ENCODE measurements around the gene ODF4.
A peak's percentile ranks its signal among the peaks of the same experiment; 100 is the strongest.
"Not testable (repeated sequence)": the region's sequence is repeated elsewhere in the genome, so short reads cannot be mapped to it uniquely, and the experiment has no call there.

ODF4 gene

DNA sequence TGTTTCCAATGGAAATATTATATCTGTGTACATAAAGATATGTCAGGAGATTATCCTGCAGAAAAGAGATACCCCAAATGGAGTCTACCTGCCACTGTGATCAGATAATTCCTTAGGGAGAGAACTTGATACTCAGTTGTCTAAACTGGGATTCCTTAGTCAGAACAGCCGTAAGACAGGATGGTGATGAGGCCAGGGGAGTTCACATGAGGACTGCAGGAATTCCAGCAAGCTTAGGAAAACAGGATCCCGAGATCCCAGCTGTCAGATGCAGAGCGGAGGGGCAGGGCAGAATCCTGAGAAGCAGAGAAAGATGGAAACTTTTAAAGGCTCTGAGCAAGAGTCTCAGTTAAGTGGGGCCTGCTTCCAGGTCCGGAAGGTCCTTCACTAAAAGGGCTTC is 32.1 kb downstream of the ODF4 start:
- TF ChIP-seq, protein P1, sequence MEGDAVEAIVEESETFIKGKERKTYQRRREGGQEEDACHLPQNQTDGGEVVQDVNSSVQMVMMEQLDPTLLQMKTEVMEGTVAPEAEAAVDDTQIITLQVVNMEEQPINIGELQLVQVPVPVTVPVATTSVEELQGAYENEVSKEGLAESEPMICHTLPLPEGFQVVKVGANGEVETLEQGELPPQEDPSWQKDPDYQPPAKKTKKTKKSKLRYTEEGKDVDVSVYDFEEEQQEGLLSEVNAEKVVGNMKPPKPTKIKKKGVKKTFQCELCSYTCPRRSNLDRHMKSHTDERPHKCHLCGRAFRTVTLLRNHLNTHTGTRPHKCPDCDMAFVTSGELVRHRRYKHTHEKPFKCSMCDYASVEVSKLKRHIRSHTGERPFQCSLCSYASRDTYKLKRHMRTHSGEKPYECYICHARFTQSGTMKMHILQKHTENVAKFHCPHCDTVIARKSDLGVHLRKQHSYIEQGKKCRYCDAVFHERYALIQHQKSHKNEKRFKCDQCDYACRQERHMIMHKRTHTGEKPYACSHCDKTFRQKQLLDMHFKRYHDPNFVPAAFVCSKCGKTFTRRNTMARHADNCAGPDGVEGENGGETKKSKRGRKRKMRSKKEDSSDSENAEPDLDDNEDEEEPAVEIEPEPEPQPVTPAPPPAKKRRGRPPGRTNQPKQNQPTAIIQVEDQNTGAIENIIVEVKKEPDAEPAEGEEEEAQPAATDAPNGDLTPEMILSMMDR (IDR thresholded peaks at IDR 0.05; ENCODE audit: control extremely low read depth, extremely low read depth, low read depth, missing control alignments) = no peak
- POLR2A ChIA-PET = no interaction called here
- DNase-seq (ENCODE audit: extremely low spot score) = no peak
- CTCF ChIA-PET = interaction anchor here (2.3 kb wide), 1 partner anchor 11 kb away, joined by 6 read pairs; no protein-coding TSS in a partner anchor

DNA sequence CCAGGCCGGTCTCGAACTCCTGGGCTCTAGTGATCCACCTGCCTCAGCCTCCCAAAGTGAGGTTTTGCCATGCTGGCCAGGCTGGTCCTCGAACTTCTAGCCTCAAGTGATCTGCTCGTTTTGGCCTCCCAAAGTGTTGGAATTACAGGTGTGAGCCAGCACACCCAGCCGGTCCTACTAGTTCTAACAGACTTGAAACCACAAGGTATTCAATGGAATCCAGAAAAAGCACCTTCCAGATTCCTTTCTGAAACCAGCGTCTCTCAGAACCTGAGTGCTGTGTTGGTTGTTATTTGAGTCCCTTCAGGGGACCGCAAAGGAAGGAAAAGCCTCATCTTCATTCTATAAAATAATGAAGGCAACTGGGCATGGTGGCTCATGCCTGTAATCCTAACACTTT is 32.8 kb downstream of the ODF4 start:
- TF ChIP-seq, protein P1 (IDR thresholded peaks at IDR 0.05; ENCODE audit: control extremely low read depth, extremely low read depth, low read depth, missing control alignments) = no peak
- ChIA-PET CTCF (no interaction called here), POLR2A (no interaction called here)
- no peak for DNase-seq (ENCODE audit: extremely low spot score)

DNA sequence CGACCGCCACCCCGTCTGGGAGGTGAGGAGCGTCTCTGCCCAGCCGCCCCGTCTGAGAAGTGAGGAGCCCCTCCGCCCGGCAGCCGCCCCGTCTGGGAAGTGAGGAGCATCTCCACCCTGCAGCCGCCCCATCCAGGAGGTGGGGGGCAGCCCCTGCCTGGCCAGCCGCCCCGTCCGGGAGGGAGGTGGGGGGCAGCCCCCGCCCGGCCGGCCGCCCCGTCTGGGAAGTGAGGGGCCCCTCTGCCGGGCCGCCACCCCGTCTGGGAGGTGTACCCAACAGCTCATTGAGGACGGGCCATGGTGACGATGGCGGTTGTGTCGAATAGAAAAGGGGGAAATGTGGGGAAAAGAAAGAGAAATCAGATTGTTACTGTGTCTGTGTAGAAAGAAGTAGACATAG is 34.2 kb downstream of the ODF4 start:
- CTCF ChIA-PET; DNase-seq (ENCODE audit: extremely low spot score); POLR2A ChIA-PET: not testable (repeated sequence)

DNA sequence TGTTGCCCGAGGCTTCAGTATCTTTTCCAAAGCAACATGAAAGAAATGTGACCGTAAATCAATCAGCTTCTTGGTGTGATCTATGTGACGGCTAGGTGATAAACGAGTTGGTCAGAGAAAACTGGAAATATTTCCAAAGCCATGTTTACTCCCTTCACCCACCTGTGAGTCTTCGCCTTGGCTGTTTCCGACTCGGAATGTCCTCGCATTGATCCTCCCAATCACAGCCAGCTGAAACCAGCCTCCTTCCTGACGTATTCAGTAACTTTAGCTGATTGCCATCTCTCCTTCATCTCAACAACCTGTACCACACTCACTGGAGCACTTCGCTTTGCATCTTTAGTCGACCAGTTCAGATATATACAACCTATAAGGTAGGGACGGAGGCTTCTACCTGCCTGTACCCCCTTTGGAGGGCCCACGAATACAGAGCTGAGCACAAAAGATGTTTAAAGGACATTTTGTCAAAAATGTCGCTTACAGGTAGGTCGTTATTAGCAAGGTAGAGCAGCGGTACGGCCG is 36.2 kb downstream of the ODF4 start:
- DNase-seq (ENCODE audit: extremely low spot score) = no peak
- ChIA-PET CTCF (interaction anchor here (0.9 to 2.8 kb wide), 9 partner anchors 8 to 432 kb away, joined by 3 to 18 read pairs (median 5); no protein-coding TSS in a partner anchor), POLR2A (interaction anchor here (0.5 to 1.0 kb wide), 3 partner anchors 35 to 202 kb away, joined by 3 to 7 read pairs (median 3); no protein-coding TSS in a partner anchor)
- TF ChIP-seq, protein P1 (IDR thresholded peaks at IDR 0.05; ENCODE audit: control extremely low read depth, extremely low read depth, low read depth, missing control alignments) = no peak

DNA sequence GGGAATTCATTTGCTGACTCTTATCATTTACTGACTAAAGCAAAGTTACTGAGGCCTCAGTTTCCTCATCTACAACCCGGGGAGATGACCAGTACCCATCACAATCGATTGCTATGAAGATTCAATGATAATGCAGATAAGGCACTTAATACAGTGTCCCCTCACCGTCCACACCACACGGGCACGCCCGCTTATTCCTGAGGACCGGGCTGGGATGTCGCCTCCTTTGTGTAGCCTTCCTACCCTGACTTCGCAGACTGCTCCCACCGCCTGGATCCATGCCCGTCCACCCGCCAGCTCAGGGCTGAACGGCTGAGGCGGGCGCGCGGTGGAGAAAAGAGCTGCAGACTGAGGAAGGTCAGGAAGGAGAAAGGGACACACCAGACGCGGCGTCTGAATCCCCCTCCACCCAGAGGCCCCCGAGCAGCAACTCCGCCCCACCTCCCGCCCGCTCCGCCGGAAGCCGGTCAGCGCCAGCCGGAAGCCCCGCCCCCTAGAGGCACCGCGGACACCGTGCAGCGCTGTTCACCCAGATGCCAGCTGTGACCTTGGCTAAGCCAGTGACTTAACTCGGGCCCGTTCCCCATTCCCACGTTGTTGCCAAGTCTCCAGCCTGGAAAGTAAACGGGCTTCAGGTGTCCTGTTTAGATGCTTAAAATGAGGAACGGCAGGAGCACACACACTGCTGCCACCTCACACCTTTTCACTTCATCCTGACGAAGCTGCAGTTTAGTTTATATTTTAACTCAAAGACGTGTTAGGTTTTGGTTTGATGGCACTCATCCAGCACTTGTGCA is 36.8 kb downstream of the ODF4 start, which contains the start of gene KRABD2:
Gene KRABD2 (minus strand): TSS at position 434 of the 797 bp plus-strand sequence.
- DNase-seq (ENCODE audit: extremely low spot score) = peak; percentile 97
- CTCF ChIA-PET = interaction anchor here (0.5 to 2.8 kb wide), 16 partner anchors 14 to 431 kb away, joined by 3 to 18 read pairs (median 4); no protein-coding TSS in a partner anchor
- TF ChIP-seq, protein P1 (IDR thresholded peaks at IDR 0.05; ENCODE audit: control extremely low read depth, extremely low read depth, low read depth, missing control alignments) = peak; percentile 66
- POLR2A ChIA-PET = interaction anchor here (0.6 kb wide), 1 partner anchor 213 kb away, joined by 3 read pairs; no protein-coding TSS in a partner anchor

DNA sequence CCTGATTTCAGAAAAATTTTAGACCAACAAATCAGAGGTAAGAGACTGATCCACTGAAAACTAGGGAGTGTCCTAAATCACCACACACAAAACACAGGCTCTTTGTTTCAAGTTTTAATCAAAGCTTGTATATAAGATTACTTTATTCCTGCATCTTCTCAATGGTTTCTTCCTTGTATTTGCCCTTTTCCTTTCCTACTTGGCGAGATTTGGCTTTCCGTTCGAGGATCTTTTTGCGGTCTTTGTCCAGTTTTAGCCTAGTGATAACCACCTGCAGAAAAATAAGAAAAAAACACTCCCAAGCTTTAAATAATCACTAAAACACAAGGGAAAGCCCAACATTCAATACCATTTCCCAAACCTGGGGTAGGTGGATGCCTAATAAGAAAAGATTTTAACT is 37.8 kb downstream of the ODF4 start:
- POLR2A ChIA-PET = no interaction called here
- CTCF ChIA-PET = interaction anchor here (1.0 to 2.8 kb wide), 8 partner anchors 16 to 408 kb away, joined by 3 to 18 read pairs (median 4); no protein-coding TSS in a partner anchor
- TF ChIP-seq, protein P1 (IDR thresholded peaks at IDR 0.05; ENCODE audit: control extremely low read depth, extremely low read depth, low read depth, missing control alignments) = no peak
- DNase-seq (ENCODE audit: extremely low spot score) = no peak

DNA sequence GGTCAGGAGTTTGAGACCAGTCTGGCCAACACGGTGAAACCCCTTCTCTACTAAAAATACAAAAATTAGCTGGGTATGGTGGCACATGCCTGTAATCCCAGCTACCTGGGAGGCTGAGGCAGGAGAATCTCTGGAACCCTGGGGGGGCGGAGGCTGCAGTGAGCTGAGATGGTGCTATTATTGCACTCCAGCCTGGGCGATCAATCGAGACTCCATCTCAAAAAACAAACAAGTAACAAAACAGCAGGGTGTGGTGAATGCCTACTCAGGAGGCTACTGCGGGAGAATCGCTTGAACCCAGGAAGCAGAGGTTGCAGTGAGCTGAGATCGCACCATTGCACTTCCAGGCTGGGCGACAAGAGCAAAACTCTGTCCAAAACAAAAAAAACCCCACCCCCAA is 38.5 kb downstream of the ODF4 start:
- POLR2A ChIA-PET; DNase-seq (ENCODE audit: extremely low spot score): not testable (repeated sequence)
- CTCF ChIA-PET = interaction anchor here (2.8 kb wide), 1 partner anchor 17 kb away, joined by 18 read pairs; no protein-coding TSS in a partner anchor

Data from GM10248 (cell line).